ENCODE data around the gene DPYD. TPM values are rescaled to one million over a fixed set of nuclear protein-coding genes. Genes with fewer than 3 reads are reported as not detected.

DPYD gene
- total RNA-seq, 1 donor from 2014 or later = 9.2 TPM

DNA sequence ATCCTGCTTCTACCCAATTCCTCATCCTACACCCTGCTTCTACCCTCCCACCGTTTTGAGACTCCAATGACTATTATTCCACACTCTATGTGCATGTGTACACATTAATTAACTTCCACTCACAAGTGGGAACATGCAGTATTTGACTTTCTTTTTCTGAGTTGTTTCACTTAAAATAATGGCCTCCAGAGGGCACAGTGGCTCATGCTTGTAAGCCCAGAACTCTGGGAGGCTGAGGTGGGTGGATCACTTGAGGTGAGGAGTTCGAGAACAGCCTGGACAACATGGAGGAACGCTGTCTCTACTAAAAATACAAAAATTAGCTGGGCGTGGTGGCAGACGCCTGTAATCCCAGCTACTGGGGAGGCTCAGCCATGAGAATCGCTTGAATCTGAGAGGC lies 734.5 kb downstream of the DPYD start:
- Histone ChIP-seq H3K9me3 (replicated peaks) (no peaks in the 10 kb centered on the region), H3K4me1 (no peaks in the 10 kb centered on the region), H3K27me3 (ENCODE audit: low read depth) (no peaks in the 10 kb centered on the region), H3K4me3 (no peak overlapping the region), H3K36me3 (peaks cover 8% of the 10 kb centered on the region), H3K27ac (replicated peaks) (no peak overlapping the region)
- DNase-seq = no peak
- intact Hi-C loops (cut with micrococcal nuclease) = no loop called here
- peak; percentile 15 for TF ChIP-seq CTCF (IDR thresholded peaks at IDR 0.05; ENCODE audit: borderline replicate concordance)

GRCh38 chr1:97174039-97174704 lies 746.7 kb downstream of the DPYD start:
- Histone ChIP-seq H3K4me3 (no peak overlapping the region), H3K9me3 (replicated peaks) (no peaks in the 10 kb centered on the region), H3K27me3 (ENCODE audit: low read depth) (no peaks in the 10 kb centered on the region), H3K27ac (replicated peaks) (no peak overlapping the region), H3K4me1 (no peaks in the 10 kb centered on the region), H3K36me3 (no peaks in the 10 kb centered on the region)
- DNase-seq = no peak
- intact Hi-C loops (cut with micrococcal nuclease) = no loop called here
- no peak for TF ChIP-seq CTCF (IDR thresholded peaks at IDR 0.05; ENCODE audit: borderline replicate concordance)

DNA sequence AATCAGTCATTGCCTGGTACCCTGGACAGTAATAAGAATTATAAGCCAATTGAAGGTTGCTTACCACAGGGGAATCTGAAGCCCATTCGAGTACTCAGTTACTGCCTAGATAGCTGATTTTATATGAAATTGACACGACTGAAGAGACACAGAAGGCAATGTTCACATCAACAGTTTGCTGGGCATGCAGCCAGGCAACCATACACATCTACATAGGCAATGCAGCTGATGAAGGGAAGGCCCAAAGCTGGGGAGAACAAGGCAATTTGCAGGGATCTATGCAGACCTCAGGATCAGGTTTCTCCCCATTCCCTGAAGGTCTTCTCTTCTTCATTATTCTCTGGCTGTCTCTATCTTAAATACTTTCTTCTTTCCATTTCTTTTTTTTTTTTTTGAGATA lies 750.5 kb downstream of the DPYD start:
- intact Hi-C loops (cut with micrococcal nuclease) = no loop called here
- no peaks in the 10 kb centered on the region for H3K36me3 ChIP-seq
- no peak overlapping the region for H3K4me3 ChIP-seq
- H3K27me3 ChIP-seq (ENCODE audit: low read depth) = no peaks in the 10 kb centered on the region
- TF ChIP-seq CTCF (IDR thresholded peaks at IDR 0.05; ENCODE audit: borderline replicate concordance) = no peak
- no peak overlapping the region for H3K27ac ChIP-seq (replicated peaks)
- no peaks in the 10 kb centered on the region for H3K4me1 ChIP-seq
- no peak for DNase-seq
- peaks cover 6% of the 10 kb centered on the region for H3K9me3 ChIP-seq (replicated peaks)

DNA sequence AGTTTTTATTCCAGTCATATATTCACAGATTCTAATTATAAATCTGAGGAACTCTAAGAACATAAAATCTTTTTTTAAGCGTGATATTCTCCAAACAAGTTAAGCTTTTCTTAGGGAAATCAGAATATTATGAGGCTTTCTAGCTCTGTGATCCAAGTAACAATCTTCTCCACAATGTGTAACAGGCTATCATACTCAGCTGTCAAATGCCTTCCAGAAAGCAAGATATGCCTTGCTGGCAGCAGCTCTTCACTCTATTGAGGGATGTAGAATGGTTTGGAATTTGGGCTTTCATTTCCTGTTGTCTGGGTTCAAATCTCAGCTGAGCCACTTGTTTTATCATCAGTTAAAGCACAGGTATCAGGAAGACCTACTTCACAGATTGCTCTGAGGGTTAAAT lies 752.8 kb downstream of the DPYD start:
- H3K4me3 ChIP-seq = no peak overlapping the region

GRCh38 chr1:97167246-97167645 lies 753.6 kb downstream of the DPYD start:
- no peaks in the 10 kb centered on the region for H3K4me1 ChIP-seq
- peaks cover 27% of the 10 kb centered on the region for H3K9me3 ChIP-seq (replicated peaks)
- H3K27me3 ChIP-seq (ENCODE audit: low read depth) = no peaks in the 10 kb centered on the region
- no peaks in the 10 kb centered on the region for H3K36me3 ChIP-seq
- TF ChIP-seq CTCF (IDR thresholded peaks at IDR 0.05; ENCODE audit: borderline replicate concordance) = no peak
- no peak overlapping the region for H3K4me3 ChIP-seq
- no peak overlapping the region for H3K27ac ChIP-seq (replicated peaks)
- intact Hi-C loops (cut with micrococcal nuclease) = no loop called here
- no peak for DNase-seq

More for the DNA sequence above, 752.8 kb downstream of the DPYD start:
- Histone ChIP-seq H3K27ac (replicated peaks) (no peak overlapping the region), H3K9me3 (replicated peaks) (peaks cover 27% of the 10 kb centered on the region), H3K4me1 (no peaks in the 10 kb centered on the region), H3K27me3 (ENCODE audit: low read depth) (no peaks in the 10 kb centered on the region), H3K36me3 (no peaks in the 10 kb centered on the region)
- intact Hi-C loops (cut with micrococcal nuclease) = no loop called here
- no peak for DNase-seq
- TF ChIP-seq CTCF (IDR thresholded peaks at IDR 0.05; ENCODE audit: borderline replicate concordance) = no peak
